ENCODE measurements around the gene PAQR9. TPM values are rescaled to one million over a fixed set of nuclear protein-coding genes. Genes with fewer than 3 reads are reported as not detected.
A peak's percentile ranks its signal among the peaks of the same experiment; 100 is the strongest.

PAQR9 gene
- total RNA-seq, 1 experiment from 2014 or later, result 0.17 TPM

DNA sequence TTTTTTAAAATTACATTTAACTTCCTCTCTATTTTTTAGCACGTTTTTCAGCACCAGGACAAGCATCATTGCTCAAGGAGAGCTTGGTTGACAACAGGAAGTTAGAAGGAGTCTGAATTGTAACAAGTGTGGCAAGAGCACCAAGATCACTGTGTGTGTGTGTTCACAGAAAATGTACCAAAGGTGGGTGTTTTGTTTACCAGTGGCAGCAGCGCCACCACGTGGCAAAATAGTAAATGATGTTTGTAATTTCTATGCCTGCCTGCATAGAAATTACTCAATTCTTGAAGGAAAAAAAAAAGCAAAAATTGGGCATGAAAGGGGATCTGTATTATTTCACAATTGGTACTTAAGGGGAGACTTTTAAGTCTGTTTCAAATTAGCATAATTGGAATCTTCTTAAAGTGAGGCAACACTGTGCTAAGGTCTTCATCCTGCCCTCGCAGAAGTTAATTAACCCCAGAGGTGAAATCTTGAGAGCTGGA is 30.5 kb upstream of the PAQR9 start:
- intact Hi-C loops (cut with micrococcal nuclease), result loop anchor here (1.0 to 10.0 kb wide), 4 partner anchors 166 to 868 kb away; partner anchors contain the start of gene XRN1
- TF ChIP-seq, protein P1, sequence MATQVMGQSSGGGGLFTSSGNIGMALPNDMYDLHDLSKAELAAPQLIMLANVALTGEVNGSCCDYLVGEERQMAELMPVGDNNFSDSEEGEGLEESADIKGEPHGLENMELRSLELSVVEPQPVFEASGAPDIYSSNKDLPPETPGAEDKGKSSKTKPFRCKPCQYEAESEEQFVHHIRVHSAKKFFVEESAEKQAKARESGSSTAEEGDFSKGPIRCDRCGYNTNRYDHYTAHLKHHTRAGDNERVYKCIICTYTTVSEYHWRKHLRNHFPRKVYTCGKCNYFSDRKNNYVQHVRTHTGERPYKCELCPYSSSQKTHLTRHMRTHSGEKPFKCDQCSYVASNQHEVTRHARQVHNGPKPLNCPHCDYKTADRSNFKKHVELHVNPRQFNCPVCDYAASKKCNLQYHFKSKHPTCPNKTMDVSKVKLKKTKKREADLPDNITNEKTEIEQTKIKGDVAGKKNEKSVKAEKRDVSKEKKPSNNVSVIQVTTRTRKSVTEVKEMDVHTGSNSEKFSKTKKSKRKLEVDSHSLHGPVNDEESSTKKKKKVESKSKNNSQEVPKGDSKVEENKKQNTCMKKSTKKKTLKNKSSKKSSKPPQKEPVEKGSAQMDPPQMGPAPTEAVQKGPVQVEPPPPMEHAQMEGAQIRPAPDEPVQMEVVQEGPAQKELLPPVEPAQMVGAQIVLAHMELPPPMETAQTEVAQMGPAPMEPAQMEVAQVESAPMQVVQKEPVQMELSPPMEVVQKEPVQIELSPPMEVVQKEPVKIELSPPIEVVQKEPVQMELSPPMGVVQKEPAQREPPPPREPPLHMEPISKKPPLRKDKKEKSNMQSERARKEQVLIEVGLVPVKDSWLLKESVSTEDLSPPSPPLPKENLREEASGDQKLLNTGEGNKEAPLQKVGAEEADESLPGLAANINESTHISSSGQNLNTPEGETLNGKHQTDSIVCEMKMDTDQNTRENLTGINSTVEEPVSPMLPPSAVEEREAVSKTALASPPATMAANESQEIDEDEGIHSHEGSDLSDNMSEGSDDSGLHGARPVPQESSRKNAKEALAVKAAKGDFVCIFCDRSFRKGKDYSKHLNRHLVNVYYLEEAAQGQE (IDR thresholded peaks at IDR 0.05; ENCODE audit: low read depth), result no peak
- TF ChIP-seq ELF1 (IDR thresholded peaks at IDR 0.05; ENCODE audit: borderline replicate concordance, low read depth) (no peak), POLR2AphosphoS5 (IDR thresholded peaks at IDR 0.05; ENCODE audit: low read depth, low read length) (no peak), CBX3 (IDR thresholded peaks at IDR 0.05; ENCODE audit: low read depth) (no peak), JUND (IDR thresholded peaks at IDR 0.05) (no peak), SIN3A (IDR thresholded peaks at IDR 0.05; ENCODE audit: low read depth) (no peak), EGR1 (IDR thresholded peaks at IDR 0.05; ENCODE audit: low read depth) (no peak), ZNF274 (IDR thresholded peaks at IDR 0.05; ENCODE audit: low read depth, low read length) (no peak), CEBPB (IDR thresholded peaks at IDR 0.05; ENCODE audit: low read depth) (0 out of 2 replicates have a peak, but pooled peaks have one; percentile 33), RAD21 (IDR thresholded peaks at IDR 0.05; ENCODE audit: low read depth) (peak; percentile 89), YY1 (IDR thresholded peaks at IDR 0.05; ENCODE audit: extremely low read depth, insufficient replicate concordance, low read depth, low read length) (peak; percentile 8), TCF7L2 (IDR thresholded peaks at IDR 0.05; ENCODE audit: borderline replicate concordance, extremely low read depth, insufficient read depth, insufficient read length) (no peak), ATF3 (IDR thresholded peaks at IDR 0.05) (no peak), ZBTB33 (IDR thresholded peaks at IDR 0.05; ENCODE audit: extremely low read depth, insufficient replicate concordance, low read length) (no peak), SRF (IDR thresholded peaks at IDR 0.05; ENCODE audit: low read depth) (no peak), ZFX (IDR thresholded peaks at IDR 0.05) (no peak), EZH2 (IDR thresholded peaks at IDR 0.05) (no peak), POLR2A (IDR thresholded peaks at IDR 0.05; ENCODE audit: borderline replicate concordance, extremely low read depth, insufficient read depth, insufficient read length) (no peak), SP1 (IDR thresholded peaks at IDR 0.05; ENCODE audit: low read depth) (no peak)
- TF ChIP-seq, protein P2, sequence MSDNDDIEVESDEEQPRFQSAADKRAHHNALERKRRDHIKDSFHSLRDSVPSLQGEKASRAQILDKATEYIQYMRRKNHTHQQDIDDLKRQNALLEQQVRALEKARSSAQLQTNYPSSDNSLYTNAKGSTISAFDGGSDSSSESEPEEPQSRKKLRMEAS (IDR thresholded peaks at IDR 0.05), result no peak
- TF ChIP-seq, protein P3, sequence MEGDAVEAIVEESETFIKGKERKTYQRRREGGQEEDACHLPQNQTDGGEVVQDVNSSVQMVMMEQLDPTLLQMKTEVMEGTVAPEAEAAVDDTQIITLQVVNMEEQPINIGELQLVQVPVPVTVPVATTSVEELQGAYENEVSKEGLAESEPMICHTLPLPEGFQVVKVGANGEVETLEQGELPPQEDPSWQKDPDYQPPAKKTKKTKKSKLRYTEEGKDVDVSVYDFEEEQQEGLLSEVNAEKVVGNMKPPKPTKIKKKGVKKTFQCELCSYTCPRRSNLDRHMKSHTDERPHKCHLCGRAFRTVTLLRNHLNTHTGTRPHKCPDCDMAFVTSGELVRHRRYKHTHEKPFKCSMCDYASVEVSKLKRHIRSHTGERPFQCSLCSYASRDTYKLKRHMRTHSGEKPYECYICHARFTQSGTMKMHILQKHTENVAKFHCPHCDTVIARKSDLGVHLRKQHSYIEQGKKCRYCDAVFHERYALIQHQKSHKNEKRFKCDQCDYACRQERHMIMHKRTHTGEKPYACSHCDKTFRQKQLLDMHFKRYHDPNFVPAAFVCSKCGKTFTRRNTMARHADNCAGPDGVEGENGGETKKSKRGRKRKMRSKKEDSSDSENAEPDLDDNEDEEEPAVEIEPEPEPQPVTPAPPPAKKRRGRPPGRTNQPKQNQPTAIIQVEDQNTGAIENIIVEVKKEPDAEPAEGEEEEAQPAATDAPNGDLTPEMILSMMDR (IDR thresholded peaks at IDR 0.05 in 2 of 3, conservative IDR thresholded peaks at IDR 0.05 in 1 of 3; ENCODE audit: borderline replicate concordance in 1 of 3, insufficient read depth in 1 of 3, low read depth in 2 of 3, low read length in 2 of 3), result peak; percentile 57 to 84 (median 83)

More for the DNA sequence above, 30.5 kb upstream of the PAQR9 start:
- ChIA-PET CTCF (interaction anchor here (0.6 to 4.9 kb wide), 5 partner anchors 9 to 416 kb away, joined by 3 to 33 read pairs (median 4); partner anchors contain the start of gene ATR), RAD21 (ENCODE audit: low non-redundant PET in 1 of 2, low total read pairs in 2 of 2, uncharacterized antibody in 2 of 2, unreplicated experiment in 2 of 2) (interaction anchor here (0.5 to 0.8 kb wide), 3 partner anchors 165 to 269 kb away, joined by 3 to 5 read pairs (median 4); no protein-coding TSS in a partner anchor), POLR2A (no interaction called here)
- H3K9ac ChIP-seq (ENCODE audit: low read length), result no peak overlapping the region
- no peaks in the 10 kb centered on the region for H3K27me3 ChIP-seq (ENCODE audit: insufficient read depth, low read length)
- H3K27ac ChIP-seq (ENCODE audit: low read depth, low read length), result no peak overlapping the region
- H4K20me1 ChIP-seq (ENCODE audit: insufficient read depth), result no peaks in the 10 kb centered on the region
- H3K4me1 ChIP-seq (ENCODE audit: control insufficient read depth in 1 of 2, insufficient read depth in 2 of 2, low read length in 2 of 2), result peaks cover 9 to 20% of the 10 kb centered on the region in 2 experiments; a peak in 3 of 4 replicates
- H2AFZ ChIP-seq (ENCODE audit: low read depth, low read length, poor library complexity, severe bottlenecking), result peak overlapping the region; percentile 41
- ATAC-seq, result peak; percentile 78
- peak; percentile 59 for DNase-seq (ENCODE audit: low read depth, low spot score)
- H3K4me3 ChIP-seq (replicated peaks in 1 of 2; ENCODE audit: low read depth in 1 of 2, low read length in 2 of 2), result no peak overlapping the region
- no TSS peak for BruUV-seq (replicated peaks)
- no peaks in the 10 kb centered on the region for H3K9me3 ChIP-seq (ENCODE audit: control insufficient read depth in 1 of 2, insufficient read depth in 1 of 2, low read depth in 1 of 2, low read length in 2 of 2)
- H3K36me3 ChIP-seq (ENCODE audit: control insufficient read depth in 1 of 2, insufficient read depth in 2 of 2, low read length in 2 of 2), result no peaks in the 10 kb centered on the region
- no peaks in the 10 kb centered on the region for H3K9me2 ChIP-seq (ENCODE audit: insufficient read depth)
- H3K4me2 ChIP-seq (ENCODE audit: low read length), result no peak overlapping the region
- no peaks in the 10 kb centered on the region for H3K79me2 ChIP-seq (ENCODE audit: insufficient read depth, low read length)
